Iris pigment epithelial cell (primary cell): ENCODE results near the gene CTDNEP1.

Experiments
- DNase-seq: peaks from one replicate; pipeline ENCODE4 v3.0.0-alpha.2; 2011; ENCODE audit warnings: low read depth

Gene CTDNEP1

DNA sequence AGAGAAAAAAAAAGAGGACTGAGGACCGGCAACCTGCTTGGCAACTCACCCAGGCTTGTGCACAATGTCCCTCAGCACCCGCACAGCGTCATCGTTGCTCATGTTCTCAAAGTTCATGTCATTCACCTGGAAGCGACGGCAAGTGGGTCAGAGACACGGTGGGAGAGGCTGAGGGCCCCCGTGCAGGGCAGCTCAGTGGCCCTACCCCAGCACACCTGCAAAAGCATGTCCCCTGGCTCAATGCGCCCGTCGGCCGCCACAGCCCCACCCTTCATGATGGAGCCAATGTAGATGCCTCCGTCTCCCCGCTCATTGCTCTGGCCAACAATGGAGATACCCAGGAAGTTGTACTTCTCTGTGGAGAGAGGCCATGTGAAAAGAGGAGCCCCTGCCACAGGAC, 22.6 kb downstream of the CTDNEP1 start:
- DNase-seq, result no peak

DNA sequence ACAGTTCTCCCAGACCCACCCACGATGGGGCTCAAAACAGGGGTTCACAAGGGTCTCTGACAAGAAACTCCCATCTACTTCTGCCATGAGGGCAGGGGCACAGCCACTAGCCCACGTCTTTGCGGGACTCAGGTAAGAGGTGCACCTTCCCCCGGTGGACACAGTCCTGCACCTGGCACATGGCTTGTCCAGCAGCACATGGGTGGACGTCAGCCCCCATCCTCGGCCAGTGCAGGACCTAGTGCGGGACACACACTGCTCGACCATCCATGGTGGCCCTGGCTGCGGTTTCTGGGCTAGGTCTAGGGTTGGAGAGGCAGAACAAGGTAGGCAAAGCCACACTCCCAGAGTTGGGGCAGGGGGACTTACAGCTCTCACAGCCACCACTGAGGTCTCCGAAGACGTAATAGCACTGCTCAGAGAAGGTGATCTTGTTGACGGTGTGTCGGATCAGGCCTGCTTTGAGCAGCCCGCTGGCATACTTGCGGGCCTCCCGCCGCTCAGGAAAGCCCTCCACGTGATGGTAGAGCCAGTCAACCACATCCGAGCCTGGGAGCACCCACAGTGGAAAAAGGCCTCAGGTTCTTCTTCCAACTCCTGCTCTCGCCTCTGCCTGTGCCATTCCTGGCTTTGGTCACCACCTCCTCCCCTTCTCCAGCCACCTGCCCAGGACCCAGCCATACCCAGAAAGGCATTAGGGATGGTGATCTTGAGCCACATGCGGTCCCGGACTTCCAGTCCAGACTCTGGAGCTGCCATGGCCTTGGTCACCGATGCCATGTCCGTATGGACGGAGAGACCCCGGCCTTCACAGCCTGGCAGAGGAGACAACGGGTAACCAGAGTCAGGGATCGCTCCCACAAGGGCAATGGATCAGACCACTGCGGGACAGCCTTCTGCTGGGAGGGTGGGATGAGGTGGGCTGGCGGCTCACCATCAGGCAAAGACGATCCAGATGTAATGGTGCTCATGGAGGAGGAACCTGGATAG, 24.5 kb downstream of the CTDNEP1 start:
- DNase-seq, result no peak

DNA sequence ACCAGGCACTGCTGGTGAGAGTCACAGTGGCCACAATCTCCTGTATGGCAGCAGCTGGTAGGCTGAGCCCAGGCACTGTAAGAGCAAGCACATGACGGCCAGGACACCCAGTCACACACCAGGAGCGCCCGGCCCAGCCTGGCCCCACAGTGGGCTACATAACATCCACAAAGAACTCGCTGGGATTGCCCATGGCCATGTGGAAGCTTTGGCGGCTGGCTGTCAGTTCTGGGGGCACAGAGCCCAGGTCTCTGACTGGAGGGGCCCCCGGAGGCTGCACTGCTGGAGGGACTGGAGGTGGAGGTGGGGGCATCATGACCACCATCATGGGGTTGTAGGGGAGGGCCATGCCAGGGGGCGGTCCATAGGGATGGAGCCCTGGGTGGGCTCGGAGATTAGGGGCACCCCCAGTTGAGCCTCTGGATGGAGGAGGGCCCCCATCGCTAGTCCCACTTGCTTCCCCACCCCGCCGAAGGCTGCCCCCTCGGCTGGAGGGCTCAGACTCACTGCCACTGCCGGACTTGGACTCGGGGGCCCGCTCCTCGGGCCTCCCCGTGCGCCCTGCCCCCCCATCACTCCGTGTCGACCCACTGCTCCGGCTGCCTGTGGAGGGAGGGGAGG, 25.7 kb downstream of the CTDNEP1 start:
- DNase-seq, result no peak

DNA sequence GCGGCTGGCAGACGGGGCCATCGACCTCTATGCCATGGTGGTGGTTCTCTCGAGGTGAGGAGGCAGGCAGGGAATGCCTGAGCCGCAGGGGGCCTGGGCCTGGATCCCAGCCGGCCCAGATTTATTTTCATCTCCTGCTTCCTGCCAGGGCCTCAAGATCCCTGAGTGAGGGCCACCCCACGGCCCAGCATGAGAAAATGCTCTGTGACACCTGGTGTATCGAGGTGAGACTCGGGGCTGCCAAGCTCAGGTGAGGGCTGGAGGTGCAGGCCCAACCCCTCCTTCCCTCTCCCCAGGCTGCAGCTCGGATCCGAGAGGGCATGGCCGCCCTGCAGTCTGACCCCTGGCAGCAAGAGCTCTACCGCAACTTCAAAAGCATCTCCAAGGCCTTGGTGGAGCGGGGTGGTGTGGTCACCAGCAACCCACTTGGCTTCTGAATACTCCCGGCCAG, 26.8 kb downstream of the CTDNEP1 start:
- DNase-seq, result no peak

DNA sequence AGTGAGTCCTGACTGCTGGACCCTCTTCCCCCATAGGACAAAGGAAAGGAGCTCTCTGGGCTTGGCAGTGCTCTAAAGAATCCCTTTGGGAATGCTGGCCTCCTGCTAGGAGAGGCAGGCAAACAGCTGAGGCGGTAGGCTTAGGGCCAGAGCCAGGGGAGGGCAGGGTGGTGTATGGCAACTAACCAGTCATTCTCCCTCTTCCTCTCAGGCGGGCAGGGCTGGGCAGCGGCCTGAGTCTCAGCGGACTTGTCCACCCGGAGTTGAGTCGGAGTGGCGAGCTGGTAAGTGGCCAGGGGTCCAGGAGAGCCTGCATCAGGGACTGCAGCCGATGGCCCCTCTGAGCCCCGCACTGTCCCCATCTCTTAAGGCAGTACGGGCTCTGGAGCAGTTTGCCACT, 27.4 kb downstream of the CTDNEP1 start:
- DNase-seq, result no peak

DNA sequence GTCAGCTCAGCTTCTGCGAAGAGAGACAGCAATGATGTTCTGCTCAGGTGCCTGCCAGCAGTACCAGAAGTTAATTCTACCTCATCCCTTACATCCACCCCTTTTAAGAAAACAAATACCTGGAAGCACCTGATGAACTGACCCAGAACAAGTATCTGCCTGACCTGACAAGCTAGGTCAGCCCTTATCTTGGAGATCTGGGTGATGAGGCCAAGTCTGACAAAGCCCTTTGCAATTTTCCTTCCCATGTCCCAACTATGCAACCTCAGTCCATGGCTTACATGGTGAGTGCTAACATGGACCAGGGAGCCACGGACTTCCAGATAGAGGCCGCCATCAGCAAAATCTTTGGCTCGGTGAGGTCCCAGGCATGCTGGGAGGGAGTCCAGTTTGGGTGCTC, 28.2 kb downstream of the CTDNEP1 start:
- DNase-seq, result no peak

DNA sequence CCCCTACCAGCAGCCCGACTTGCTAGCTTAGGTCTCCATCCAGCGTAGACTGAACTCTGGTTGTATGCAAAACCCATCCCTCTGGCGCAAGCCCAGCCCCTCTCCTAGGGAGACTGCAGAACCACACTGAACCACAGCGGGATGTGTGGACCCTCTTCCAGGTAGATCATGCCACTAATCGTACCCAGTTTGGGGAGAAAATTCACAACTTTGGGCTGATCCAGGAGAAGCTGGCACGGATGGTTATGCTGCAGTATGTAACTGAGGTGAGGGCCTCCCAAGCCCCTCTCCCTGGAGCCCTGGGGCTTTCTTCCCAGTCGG, 28.6 kb downstream of the CTDNEP1 start:
- DNase-seq, result no peak

DNA sequence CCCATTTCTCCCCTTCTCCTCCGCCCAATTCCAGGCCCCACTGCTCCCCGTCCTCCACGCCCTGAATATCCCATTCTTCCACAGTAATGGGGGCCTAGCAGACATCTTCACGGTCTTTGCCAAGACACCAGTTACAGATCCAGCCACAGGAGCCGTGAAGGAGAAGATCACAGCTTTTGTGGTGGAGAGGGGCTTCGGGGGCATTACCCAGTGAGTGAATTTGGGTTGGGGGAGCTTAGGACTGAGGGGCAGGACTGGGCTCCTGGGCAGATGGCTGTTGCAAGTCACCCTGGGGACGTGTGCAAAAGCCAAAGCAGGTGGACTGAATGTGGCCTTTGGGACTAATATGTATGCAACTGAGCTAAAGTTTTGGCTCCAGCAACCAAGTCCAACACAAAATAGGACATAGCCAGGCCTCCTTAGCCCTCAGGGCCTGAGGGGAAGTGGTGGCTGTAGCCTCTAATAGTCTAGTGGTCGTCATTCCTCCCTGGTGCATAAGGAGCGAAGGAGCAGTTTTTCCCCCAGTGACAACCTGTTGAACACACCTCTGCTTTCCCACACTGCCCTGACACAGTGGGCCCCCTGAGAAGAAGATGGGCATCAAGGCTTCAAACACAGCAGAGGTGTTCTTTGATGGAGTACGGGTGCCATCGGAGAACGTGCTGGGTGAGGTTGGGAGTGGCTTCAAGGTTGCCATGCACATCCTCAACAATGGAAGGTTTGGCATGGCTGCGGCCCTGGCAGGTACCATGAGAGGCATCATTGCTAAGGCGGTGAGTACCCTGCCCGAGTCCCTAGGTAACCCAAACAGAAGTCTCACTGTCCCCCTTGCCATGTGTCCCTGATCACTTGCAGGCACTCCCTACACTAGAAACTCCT, 29.2 kb downstream of the CTDNEP1 start:
- no peak for DNase-seq

DNA sequence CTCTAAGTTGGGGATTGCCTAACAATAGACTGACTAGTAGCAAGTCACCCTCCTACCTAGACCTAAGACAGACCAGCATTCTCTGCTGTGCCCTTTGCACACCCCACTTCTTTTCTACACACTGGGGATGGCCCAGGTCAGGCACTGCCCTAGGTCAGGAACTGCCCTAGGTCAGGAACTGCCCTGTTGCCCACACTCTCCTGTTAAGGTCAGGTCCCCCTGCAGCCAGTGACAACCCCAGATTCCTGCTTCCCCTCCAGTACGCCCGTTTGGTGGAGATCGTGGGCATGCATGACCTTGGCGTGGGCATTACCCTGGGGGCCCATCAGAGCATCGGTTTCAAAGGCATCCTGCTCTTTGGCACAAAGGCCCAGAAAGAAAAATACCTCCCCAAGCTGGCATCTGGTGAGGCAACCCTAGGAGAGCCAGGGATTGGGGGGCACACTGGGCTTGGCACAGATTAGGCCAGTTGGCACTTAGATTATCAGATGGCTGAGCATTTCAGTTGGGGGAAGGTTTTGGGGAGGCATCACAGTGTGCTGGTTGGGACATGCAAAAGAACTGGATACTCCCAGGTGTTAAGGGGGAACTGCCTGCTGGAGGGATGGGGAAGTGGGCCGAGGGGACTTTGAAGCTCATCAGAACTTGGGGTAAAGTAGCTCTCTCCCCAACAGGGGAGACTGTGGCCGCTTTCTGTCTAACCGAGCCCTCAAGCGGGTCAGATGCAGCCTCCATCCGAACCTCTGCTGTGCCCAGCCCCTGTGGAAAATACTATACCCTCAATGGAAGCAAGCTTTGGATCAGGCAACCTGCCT, 30.0 kb downstream of the CTDNEP1 start:
- no peak for DNase-seq

DNA sequence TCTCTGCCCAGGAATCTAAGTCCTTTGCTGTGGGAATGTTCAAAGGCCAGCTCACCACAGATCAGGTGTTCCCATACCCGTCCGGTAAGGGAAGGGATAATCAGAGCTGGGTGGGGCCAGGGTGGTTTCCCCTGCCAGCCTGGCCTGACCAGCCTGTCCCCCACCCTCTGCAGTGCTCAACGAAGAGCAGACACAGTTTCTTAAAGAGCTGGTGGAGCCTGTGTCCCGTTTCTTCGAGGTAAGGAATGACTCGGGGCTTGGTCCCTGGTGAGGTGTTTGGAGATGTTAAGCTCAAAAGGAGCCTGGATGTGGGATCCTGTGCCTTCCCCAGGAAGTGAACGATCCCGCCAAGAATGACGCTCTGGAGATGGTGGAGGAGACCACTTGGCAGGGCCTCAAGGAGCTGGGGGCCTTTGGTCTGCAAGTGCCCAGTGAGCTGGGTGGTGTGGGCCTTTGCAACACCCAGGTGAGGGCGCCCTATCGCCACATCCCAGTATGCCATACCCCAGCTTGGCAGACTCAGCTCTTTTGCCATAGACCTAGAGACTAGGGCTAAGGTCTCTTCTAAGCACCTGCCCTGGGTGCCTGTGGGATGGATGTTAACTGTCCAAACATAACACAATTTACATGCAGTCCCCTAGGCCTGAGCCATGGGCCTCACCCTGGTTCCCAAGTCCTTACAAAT, 30.8 kb downstream of the CTDNEP1 start:
- peak; percentile 67 for DNase-seq

DNA sequence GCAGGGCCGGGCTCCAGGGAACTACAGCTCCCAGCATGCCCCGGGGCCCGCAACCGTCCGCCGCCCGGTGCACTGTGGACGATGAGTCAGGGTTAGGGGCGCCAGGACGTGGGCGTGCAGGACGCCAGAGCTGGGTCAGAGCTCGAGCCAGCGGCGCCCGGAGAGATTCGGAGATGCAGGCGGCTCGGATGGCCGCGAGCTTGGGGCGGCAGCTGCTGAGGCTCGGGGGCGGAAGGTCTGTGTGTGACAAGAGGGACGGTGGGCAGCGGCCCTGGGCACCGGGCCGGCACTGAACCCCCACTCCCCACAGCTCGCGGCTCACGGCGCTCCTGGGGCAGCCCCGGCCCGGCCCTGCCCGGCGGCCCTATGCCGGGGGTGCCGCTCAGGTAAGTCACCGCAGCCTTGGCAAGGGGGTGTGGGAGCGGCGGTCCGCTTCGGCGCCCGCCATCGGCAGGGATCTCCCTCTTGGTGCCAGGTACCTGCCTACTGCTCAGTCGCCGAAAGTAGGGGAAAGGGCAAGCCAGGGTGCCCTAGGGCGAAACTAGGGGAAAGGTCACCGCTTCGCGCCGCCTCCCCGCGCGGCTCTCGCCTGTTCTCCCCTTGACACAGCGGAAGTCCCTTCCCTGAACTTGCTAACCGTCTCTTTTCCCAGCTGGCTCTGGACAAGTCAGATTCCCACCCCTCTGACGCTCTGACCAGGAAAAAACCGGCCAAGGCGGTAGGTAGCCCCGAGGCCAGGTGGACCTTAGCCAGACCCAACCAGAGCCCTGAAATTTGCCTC, 31.5 kb downstream of the CTDNEP1 start, which contains the start of the genes ACADVL and DLG4:
ACADVL (plus strand) TSS at position 127 of the 781 bp plus-strand sequence; CDS start at position 174, 47 bp downstream.
DLG4 (minus strand) TSS at position 25 of the 781 bp plus-strand sequence.
- peak; percentile 89 for DNase-seq

DNA sequence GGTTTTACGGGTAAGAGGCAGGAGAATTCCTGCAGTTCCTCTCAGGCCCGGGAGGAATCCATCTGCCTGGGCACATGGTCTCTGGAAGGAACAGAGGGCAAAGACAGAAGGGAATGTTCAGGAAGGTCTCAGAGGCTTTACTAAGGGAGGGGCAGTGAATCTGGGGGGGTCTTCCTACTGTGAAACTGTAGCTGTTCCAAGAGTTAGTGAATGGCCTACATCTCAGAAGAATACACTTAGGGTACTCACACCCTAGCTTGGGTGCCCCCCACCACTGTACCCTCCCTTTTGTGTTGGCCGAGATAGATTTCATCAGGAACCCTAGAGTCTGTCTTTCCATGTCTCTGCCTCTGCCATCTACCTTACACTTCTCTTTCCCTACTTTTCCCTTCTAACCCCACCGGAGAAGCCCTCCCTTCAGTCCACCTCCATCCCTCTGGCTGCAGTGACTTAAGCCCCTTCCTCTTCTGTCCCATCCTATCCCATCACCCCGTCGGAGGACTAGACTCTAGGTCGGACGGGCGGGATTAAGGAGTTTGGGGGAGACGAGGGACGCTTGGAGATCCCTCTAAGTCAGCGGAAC, 32.2 kb downstream of the CTDNEP1 start:
- no peak for DNase-seq

DNA sequence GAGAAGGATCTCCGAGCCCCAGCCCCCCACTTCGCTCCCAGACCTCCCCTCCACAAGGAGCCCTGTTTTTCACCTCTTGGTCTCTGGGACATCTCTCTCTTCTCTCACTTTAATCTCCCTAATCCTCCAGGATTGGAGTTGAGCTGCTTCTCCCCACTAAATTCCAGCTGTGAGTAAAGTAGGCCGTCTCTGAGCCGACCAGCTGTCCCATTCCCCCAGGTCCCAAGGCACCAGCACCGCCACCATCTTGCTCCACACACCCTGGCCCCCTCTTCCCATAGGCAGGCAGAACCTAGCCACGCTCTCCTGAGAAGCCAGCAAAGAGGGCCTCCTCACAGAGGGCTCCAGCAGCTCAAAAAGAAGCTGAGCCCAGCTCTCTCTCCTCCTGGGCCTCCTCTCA, 32.8 kb downstream of the CTDNEP1 start:
- no peak for DNase-seq

DNA sequence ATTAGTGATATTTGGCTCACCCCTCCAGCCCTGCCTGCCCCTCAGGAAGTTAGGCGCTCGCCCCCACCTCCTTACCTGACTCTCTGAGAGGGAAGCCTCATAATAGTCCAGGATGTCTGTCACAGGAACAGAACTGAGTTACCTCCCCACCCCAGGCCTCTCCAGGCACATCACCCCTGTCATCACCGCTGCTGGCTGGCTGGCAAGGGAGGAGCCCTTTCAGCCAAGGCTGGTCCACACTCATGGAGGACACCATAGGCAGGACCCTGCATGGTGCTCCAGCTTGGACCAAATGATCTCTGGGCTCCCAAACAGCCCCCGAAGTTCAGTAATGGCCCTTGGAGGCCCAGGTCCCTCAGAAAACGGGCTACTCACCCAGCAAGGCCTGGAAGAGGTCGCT, 33.4 kb downstream of the CTDNEP1 start:
- DNase-seq, result no peak

DNA sequence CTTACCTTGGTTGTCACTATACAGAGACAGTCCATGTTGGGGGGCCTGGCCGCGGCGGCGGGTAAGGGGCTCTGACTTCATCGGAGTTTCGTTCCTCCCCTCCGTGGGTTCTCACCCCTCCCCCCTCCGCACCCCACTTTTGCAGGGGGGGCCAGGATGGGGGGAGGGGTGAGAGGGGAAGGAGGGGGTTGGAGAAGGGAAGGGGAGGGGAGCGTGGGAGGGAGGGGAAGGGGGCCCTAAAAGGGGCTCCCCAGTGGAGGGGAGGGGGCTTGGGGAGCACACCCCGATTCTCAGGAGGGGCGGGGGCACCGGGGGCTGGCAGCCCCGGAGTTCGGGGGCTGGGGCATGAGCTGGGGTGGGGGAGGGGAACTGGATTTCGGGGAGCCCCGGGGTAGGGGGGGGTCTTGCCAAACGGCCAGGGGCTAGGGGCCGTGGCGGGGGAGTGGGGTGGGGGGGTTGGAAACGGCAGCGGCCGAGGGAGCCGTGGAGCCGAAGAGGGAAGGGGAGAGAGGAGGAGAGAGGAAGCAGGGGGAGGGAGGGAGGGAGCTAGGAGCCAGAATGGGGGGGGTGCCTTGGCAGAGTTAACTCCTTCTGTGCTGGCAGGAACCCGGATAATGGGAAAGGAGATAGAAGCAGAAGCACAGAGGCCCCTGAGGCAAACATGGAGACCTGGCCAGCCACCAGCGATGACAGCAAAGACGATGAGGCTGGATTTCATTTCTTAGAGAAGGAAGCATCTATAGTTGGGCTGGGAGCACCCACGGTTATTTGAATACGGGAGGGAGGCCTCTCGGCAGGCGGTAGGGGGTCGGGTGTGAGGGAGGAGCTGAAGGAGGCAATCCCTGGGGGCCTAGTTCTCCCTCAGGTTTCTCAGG, 34.2 kb downstream of the CTDNEP1 start:
- peak; percentile 73 for DNase-seq

DNA sequence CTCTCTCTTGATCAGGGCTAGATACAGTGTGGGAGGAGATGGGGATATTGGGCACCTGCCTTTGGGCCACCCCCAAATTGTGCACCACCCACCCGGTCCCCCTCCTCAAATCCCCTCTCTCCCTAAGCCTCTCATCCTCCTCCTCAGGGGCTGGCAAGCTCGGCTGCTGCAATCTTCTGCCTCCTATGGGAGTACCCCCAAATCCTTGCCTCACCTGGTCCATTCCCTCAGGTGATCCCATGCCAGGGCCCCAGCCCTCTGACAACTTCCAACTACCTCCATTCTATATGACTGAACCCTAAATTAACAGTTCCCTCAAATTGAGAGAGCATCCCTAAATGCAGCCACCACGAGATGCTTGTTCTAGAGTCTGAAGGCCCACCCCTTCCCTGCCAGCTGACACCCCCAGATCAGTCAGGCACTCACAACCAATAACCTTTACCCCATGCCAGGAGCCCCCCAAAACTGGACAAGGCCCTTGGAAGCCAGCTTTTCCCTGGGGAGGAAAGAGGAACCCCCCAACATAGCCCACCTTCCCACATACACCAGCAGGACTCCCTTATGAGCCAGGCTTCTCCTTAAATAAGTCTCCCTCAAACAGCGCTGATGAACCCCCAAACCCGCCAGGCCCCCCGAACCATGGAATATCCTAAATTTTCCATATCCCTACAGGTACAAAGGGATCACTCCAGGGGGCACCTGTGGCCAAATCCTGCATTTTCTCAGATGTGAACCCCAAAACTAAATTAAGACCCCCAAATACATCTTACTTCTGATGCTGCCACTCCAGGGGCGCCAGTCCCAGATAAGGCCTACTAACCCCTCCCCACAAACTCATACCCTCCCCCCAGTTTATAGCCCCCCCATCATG, 35.1 kb downstream of the CTDNEP1 start:
- DNase-seq, result no peak

DNA sequence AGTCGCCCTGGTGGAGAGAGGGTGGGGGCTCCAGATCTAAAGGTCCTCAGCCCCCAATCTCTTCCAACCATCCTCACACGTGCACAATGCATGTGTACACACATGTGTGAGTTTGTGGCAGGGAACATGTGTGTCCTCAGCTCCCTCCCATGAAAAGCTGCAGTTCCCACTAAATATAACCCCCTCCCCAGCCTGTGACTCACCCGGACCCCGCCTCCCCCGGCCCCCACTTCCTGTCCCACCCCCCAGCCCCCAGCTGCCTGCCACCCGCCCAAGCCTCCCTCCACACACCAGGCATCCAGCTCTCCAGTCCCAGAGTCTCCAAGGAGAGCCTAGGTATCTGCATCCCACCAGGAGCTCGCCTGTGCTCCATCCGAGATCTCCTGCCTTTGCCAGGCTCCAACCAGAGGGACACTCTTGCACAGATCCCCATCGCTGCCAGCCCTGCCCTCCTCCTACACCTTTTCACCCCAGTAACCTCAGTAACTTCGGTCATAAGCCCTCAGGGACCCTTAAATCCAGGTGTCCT, 35.8 kb downstream of the CTDNEP1 start:
- DNase-seq, result no peak
